PFSK-1 (cell line): ENCODE results near the gene OBSL1.
A peak's percentile ranks its signal among the peaks of the same experiment; 100 is the strongest.

Source experiments
- FOXP2 ChIP-seq: optimal IDR thresholded peaks from 2 replicates; pipeline ENCODE3; 2011; ENCODE audit warnings: borderline replicate concordance, control low read depth, inconsistent platforms; ENCODE audit not compliant: insufficient read depth; ENCODE audit errors: extremely low read length, extremely low read depth
- POLR2AphosphoS5 ChIP-seq: IDR thresholded peaks from 2 replicates; pipeline ENCODE4 v1.6.1; 2012; ENCODE audit warnings: low read depth, mild to moderate bottlenecking, control low read depth, low read length, moderate library complexity
- REST ChIP-seq, 2 experiments: IDR thresholded peaks; 2 replicates each; pipeline versions ENCODE4 v1.6.1 to v1.8.0; 2011 to 2012; ENCODE audit warnings: low read depth in 2 of 2, low read length in 2 of 2, control low read depth in 1 of 2, inconsistent platforms in 1 of 2, mild to moderate bottlenecking in 1 of 2, moderate library complexity in 1 of 2; ENCODE audit not compliant: insufficient read depth in 1 of 2
- SIN3A ChIP-seq: IDR thresholded peaks from 2 replicates; pipeline ENCODE4 v1.6.1; 2012; ENCODE audit warnings: mild to moderate bottlenecking, low read length, moderate library complexity, borderline replicate concordance; ENCODE audit not compliant: insufficient read depth
- TAF1 ChIP-seq: IDR thresholded peaks from 2 replicates; pipeline ENCODE4 v1.6.1; 2012; ENCODE audit warnings: low read length, control low read depth, borderline replicate concordance; ENCODE audit not compliant: insufficient read depth

Gene OBSL1

GRCh38 chr2:219525533-219526232 is 45.7 kb downstream of the OBSL1 start:
- TF ChIP-seq TAF1 (no peak), FOXP2 (no peak), POLR2AphosphoS5 (no peak), REST (IDR thresholded peaks at IDR 0.05; ENCODE audit: insufficient read depth in 1 of 2, low read depth in 2 of 2, low read length in 2 of 2) (no peak; a peak in 1 of 4 replicates), SIN3A (no peak)

- TF ChIP-seq TAF1 (no peak), FOXP2 (no peak), POLR2AphosphoS5 (no peak), REST (IDR thresholded peaks at IDR 0.05; ENCODE audit: insufficient read depth in 1 of 2, low read depth in 2 of 2, low read length in 2 of 2) (no peak), SIN3A (no peak)
Observed at GRCh38 chr2:219524817-219525216, 46.5 kb downstream of the OBSL1 start.

GRCh38 chr2:219523031-219523671 is 48.2 kb downstream of the OBSL1 start:
- TF ChIP-seq TAF1: no peak
- no peak for TF ChIP-seq FOXP2
- no peak for TF ChIP-seq POLR2AphosphoS5

- no peak for TF ChIP-seq SIN3A
- TF ChIP-seq TAF1: no peak
- no peak for TF ChIP-seq REST (IDR thresholded peaks at IDR 0.05; ENCODE audit: insufficient read depth in 1 of 2, low read depth in 2 of 2, low read length in 2 of 2)
- no peak for TF ChIP-seq FOXP2
Observed at GRCh38 chr2:219522111-219523030, 49.0 kb downstream of the OBSL1 start.

- TF ChIP-seq TAF1 (no peak), REST (IDR thresholded peaks at IDR 0.05; ENCODE audit: insufficient read depth in 1 of 2, low read depth in 2 of 2, low read length in 2 of 2) (0 out of 4 replicates have a peak, but pooled peaks of 1 of the 2 experiments have one; percentile 31), FOXP2 (peak; percentile 10)
Observed at GRCh38 chr2:219521066-219521880, 50.1 kb downstream of the OBSL1 start.
